HG02943 (cell line): ENCODE data around the gene PHLPP2.

Experiments
- ATAC-seq: cut with Tn5 transposase; IDR thresholded peaks from one replicate; pipeline ENCODE4 v1.9.1; 2021; ENCODE audit warnings: mild to moderate bottlenecking, low read depth, moderate library complexity; ENCODE audit not compliant: unreplicated experiment

Gene PHLPP2

GRCh38 chr16:71670537-71670936 is 54.0 kb downstream of the PHLPP2 start:
- ATAC-seq: no peak

- ATAC-seq: no peak
These were observed 54.5 kb downstream of the PHLPP2 start for GRCh38 chr16:71669926-71670536.

GRCh38 chr16:71666928-71667707 is 57.4 kb downstream of the PHLPP2 start:
- ATAC-seq: no peak

GRCh38 chr16:71666264-71666663 is 58.2 kb downstream of the PHLPP2 start:
- no peak for ATAC-seq

- ATAC-seq: no peak
These were observed 65.0 kb downstream of the PHLPP2 start for GRCh38 chr16:71659471-71659870.

- no peak for ATAC-seq
These were observed 65.7 kb downstream of the PHLPP2 start for GRCh38 chr16:71658771-71659170.

- ATAC-seq: no peak
These were observed 74.8 kb downstream of the PHLPP2 start for GRCh38 chr16:71649704-71650103.

- ATAC-seq: no peak
These were observed 75.6 kb downstream of the PHLPP2 start for GRCh38 chr16:71648921-71649320.

GRCh38 chr16:71648162-71648561 is 76.3 kb downstream of the PHLPP2 start:
- no peak for ATAC-seq

GRCh38 chr16:71647391-71647790 is 77.1 kb downstream of the PHLPP2 start:
- ATAC-seq: no peak

- ATAC-seq: no peak
These were observed 79.1 kb downstream of the PHLPP2 start for GRCh38 chr16:71645450-71645849.

GRCh38 chr16:71637398-71637797 is 87.1 kb downstream of the PHLPP2 start:
- no peak for ATAC-seq

- no peak for ATAC-seq
These were observed 88.9 kb downstream of the PHLPP2 start for GRCh38 chr16:71635632-71636031.

GRCh38 chr16:71631776-71632175 is 92.7 kb downstream of the PHLPP2 start:
- no peak for ATAC-seq

GRCh38 chr16:71630808-71631207 is 93.7 kb downstream of the PHLPP2 start:
- no peak for ATAC-seq

- ATAC-seq: no peak
These were observed 95.1 kb downstream of the PHLPP2 start for GRCh38 chr16:71629278-71630016.

GRCh38 chr16:71628810-71629209 is 95.7 kb downstream of the PHLPP2 start:
- ATAC-seq: no peak

- no peak for ATAC-seq
These were observed 96.7 kb downstream of the PHLPP2 start for GRCh38 chr16:71627731-71628181.

GRCh38 chr16:71626858-71627213 is 97.7 kb downstream of the PHLPP2 start:
- ATAC-seq: no peak

GRCh38 chr16:71626018-71626857 is 98.3 kb downstream of the PHLPP2 start, which contains the start of gene MARVELD3:
Gene MARVELD3, plus strand, starts transcription at chr16:71626184. Its CDS starts 46 bp downstream, at chr16:71626230.
- ATAC-seq: no peak
